ENCODE data around the gene NGFR. TPM values are rescaled to one million over a fixed set of nuclear protein-coding genes. Genes with fewer than 3 reads are reported as not detected.

The NGFR gene
- total RNA-seq, 1 experiment from 2014 or later = 60.6 TPM

GRCh38 chr17:49494399-49494985 lies 601 bp upstream of the NGFR start:
- no peak overlapping the region for H3K27ac ChIP-seq (ENCODE audit: low read depth, low read length, poor library complexity, severe bottlenecking)
- no peaks in the 10 kb centered on the region for H3K36me3 ChIP-seq (ENCODE audit: insufficient read depth, low read length, poor library complexity, severe bottlenecking)
- no peaks in the 10 kb centered on the region for H3K27me3 ChIP-seq (replicated peaks; ENCODE audit: insufficient read depth, low read depth, low read length, poor library complexity)
- no peak for TF ChIP-seq EZH2 (IDR thresholded peaks at IDR 0.05; ENCODE audit: borderline replicate concordance, low read depth, low read length, poor library complexity, severe bottlenecking)
- TF ChIP-seq CTCF (conservative IDR thresholded peaks at IDR 0.05; ENCODE audit: low read depth, low read length) = no peak
- no peak for DNase-seq (ENCODE audit: low spot score)
- ChIA-PET CTCF (interaction anchor here (0.6 to 1.2 kb wide), 2 partner anchors 62 to 68 kb away, joined by 3 to 4 read pairs; no protein-coding TSS in a partner anchor), POLR2A (ENCODE audit: low non-redundant PET) (no interaction called here)
- no TSS peak for BruUV-seq (replicated peaks)
- intact Hi-C loops (cut with micrococcal nuclease; ENCODE audit: unreplicated experiment) = no loop called here
- H3K4me3 ChIP-seq (ENCODE audit: low read depth, low read length, poor library complexity, severe bottlenecking) = peak overlapping the region; percentile 84
- H3K9me3 ChIP-seq (ENCODE audit: low read depth, low read length, poor library complexity, severe bottlenecking) = no peaks in the 10 kb centered on the region
- peaks cover 16% of the 10 kb centered on the region for H3K4me1 ChIP-seq (ENCODE audit: insufficient read depth, low read length, poor library complexity, severe bottlenecking)

- DNase-seq (ENCODE audit: low spot score) = no peak
- no peaks in the 10 kb centered on the region for H3K27me3 ChIP-seq (replicated peaks; ENCODE audit: insufficient read depth, low read depth, low read length, poor library complexity)
- H3K4me3 ChIP-seq (ENCODE audit: low read depth, low read length, poor library complexity, severe bottlenecking) = peak overlapping the region; percentile 84
- TF ChIP-seq CTCF (conservative IDR thresholded peaks at IDR 0.05; ENCODE audit: low read depth, low read length) = no peak
- TF ChIP-seq EZH2 (IDR thresholded peaks at IDR 0.05; ENCODE audit: borderline replicate concordance, low read depth, low read length, poor library complexity, severe bottlenecking) = no peak
- H3K36me3 ChIP-seq (ENCODE audit: insufficient read depth, low read length, poor library complexity, severe bottlenecking) = no peaks in the 10 kb centered on the region
- ChIA-PET CTCF (interaction anchor here (0.7 to 1.3 kb wide), 5 partner anchors 10 to 83 kb away, joined by 3 to 6 read pairs (median 4); partner anchors contain the start of gene PHB1), POLR2A (ENCODE audit: low non-redundant PET) (interaction anchor here (0.6 kb wide), 1 partner anchor 284 kb away, joined by 3 read pairs; no protein-coding TSS in a partner anchor)
- H3K9me3 ChIP-seq (ENCODE audit: low read depth, low read length, poor library complexity, severe bottlenecking) = no peaks in the 10 kb centered on the region
- intact Hi-C loops (cut with micrococcal nuclease; ENCODE audit: unreplicated experiment) = loop anchor here (2.0 to 5.0 kb wide), 2 partner anchors 61 to 79 kb away; no protein-coding TSS in a partner anchor
- H3K4me1 ChIP-seq (ENCODE audit: insufficient read depth, low read length, poor library complexity, severe bottlenecking) = peaks cover 27% of the 10 kb centered on the region
- no peak overlapping the region for H3K27ac ChIP-seq (ENCODE audit: low read depth, low read length, poor library complexity, severe bottlenecking)
- no TSS peak for BruUV-seq (replicated peaks)
These were observed 719 bp downstream of the NGFR start for GRCh38 chr17:49495842-49496182.

DNA sequence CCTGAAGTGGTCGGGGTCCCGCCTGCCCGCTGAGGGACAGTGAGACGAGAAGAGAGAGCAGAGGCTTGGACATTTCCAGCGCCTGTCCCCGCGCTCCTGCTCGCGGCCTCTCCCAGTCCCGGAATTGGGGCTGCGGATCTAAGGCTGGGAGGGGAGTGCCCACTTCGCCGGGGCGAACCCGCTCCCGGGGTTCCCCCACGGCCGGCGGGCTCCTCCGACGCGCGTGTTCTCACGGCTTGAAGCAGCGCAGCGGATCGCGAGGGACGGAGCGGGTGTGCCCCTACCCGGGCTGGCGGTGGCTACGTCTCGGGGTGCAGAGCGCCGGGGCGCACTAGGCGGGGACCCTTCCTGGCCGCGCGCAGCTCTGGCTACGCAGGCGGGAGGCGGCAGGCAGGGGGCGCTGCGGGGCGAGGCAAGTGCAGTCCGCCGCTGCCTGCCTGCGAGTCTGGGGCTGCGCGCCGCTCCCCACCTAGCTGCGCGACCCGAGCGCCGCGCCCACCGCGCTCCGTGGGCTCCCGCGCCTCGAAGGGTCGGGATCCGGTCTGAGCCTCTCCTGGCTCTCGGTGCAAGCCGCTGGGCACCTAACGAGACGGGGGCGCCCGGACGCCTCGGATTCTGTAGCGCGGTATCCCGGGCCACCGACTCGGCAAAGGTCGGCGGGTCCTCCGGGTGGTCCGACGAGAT lies 1.2 kb downstream of the NGFR start:
- POLR2A ChIA-PET (ENCODE audit: low non-redundant PET) = interaction anchor here (0.6 kb wide), 1 partner anchor 284 kb away, joined by 3 read pairs; no protein-coding TSS in a partner anchor

More for the DNA sequence above, 1.2 kb downstream of the NGFR start:
- intact Hi-C loops (cut with micrococcal nuclease; ENCODE audit: unreplicated experiment) = loop anchor here (2.0 to 5.0 kb wide), 2 partner anchors 60 to 79 kb away; no protein-coding TSS in a partner anchor
- Histone ChIP-seq H3K27ac (ENCODE audit: low read depth, low read length, poor library complexity, severe bottlenecking) (no peak overlapping the region), H3K4me3 (ENCODE audit: low read depth, low read length, poor library complexity, severe bottlenecking) (peak overlapping the region; percentile 84), H3K36me3 (ENCODE audit: insufficient read depth, low read length, poor library complexity, severe bottlenecking) (no peaks in the 10 kb centered on the region), H3K27me3 (replicated peaks; ENCODE audit: insufficient read depth, low read depth, low read length, poor library complexity) (no peaks in the 10 kb centered on the region), H3K9me3 (ENCODE audit: low read depth, low read length, poor library complexity, severe bottlenecking) (no peaks in the 10 kb centered on the region), H3K4me1 (ENCODE audit: insufficient read depth, low read length, poor library complexity, severe bottlenecking) (peaks cover 33% of the 10 kb centered on the region)
- TF ChIP-seq CTCF (conservative IDR thresholded peaks at IDR 0.05; ENCODE audit: low read depth, low read length) (peak; percentile 71), EZH2 (IDR thresholded peaks at IDR 0.05; ENCODE audit: borderline replicate concordance, low read depth, low read length, poor library complexity, severe bottlenecking) (no peak)
- no TSS peak for BruUV-seq (replicated peaks)
- CTCF ChIA-PET = interaction anchor here (1.1 to 1.3 kb wide), 3 partner anchors 10 to 82 kb away, joined by 3 to 4 read pairs (median 4); partner anchors contain the start of gene PHB1
- peak; percentile 86 for DNase-seq (ENCODE audit: low spot score)
